Osteoblast (primary cell): ENCODE data around the gene TNNC2. TPM values are rescaled to one million over a fixed set of nuclear protein-coding genes. Genes with fewer than 3 reads are reported as not detected.

Experiments
- DNase-seq: peaks from one replicate; pipeline ENCODE4 v3.0.0; 2011; ENCODE audit warnings: low spot score, mixed read lengths; ENCODE audit not compliant: insufficient read length; ENCODE audit errors: missing footprints
- H2AFZ ChIP-seq: 2 replicates; pipeline ENCODE4 v1.6.0; 2011; ENCODE audit warnings: mild to moderate bottlenecking, low read length
- H3K27ac ChIP-seq: 2 replicates; pipeline ENCODE4 v1.5.1; 2011; ENCODE audit warnings: mild to moderate bottlenecking, low read depth, low read length, moderate library complexity
- H3K27me3 ChIP-seq: 2 replicates; pipeline ENCODE4 v1.6.0; 2012; ENCODE audit warnings: mild to moderate bottlenecking, control low read depth, inconsistent platforms, low read length, moderate library complexity; ENCODE audit not compliant: insufficient read depth
- H3K36me3 ChIP-seq: 2 replicates; pipeline ENCODE4 v1.5.1; 2011; ENCODE audit warnings: mild to moderate bottlenecking, low read length, control low read depth, moderate library complexity; ENCODE audit not compliant: insufficient read depth
- H3K4me1 ChIP-seq: 2 replicates; pipeline ENCODE4 v1.5.1; 2011; ENCODE audit warnings: mild to moderate bottlenecking, low read length, control low read depth, moderate library complexity; ENCODE audit not compliant: insufficient read depth
- H3K4me2 ChIP-seq: 2 replicates; pipeline ENCODE4 v1.6.0; 2011; ENCODE audit warnings: mild to moderate bottlenecking, low read length; ENCODE audit not compliant: insufficient read depth
- H3K4me3 ChIP-seq: fragments of 200-600 bp; sonication (generic); 3 replicates; pipeline ENCODE4 v1.5.1; 2012; ENCODE audit warnings: mild to moderate bottlenecking, low read length, inconsistent platforms; ENCODE audit not compliant: insufficient read depth
- H3K79me2 ChIP-seq: 2 replicates; pipeline ENCODE4 v1.6.0; 2012; ENCODE audit warnings: mild to moderate bottlenecking, low read length, control low read depth, inconsistent platforms; ENCODE audit not compliant: insufficient read depth
- H3K9me3 ChIP-seq: 2 replicates; pipeline ENCODE4 v1.5.1; 2011; ENCODE audit warnings: low read depth, low read length, control low read depth
- H4K20me1 ChIP-seq: 2 replicates; pipeline ENCODE4 v1.6.0; 2012; ENCODE audit warnings: mild to moderate bottlenecking, low read length, control low read depth; ENCODE audit not compliant: insufficient read depth
- CTCF ChIP-seq: IDR thresholded peaks from 2 replicates; pipeline ENCODE4 v1.5.1; 2011; ENCODE audit warnings: mild to moderate bottlenecking, low read depth, low read length, moderate library complexity; ENCODE audit errors: extremely low read depth
- total RNA-seq: library from RNA; depleted of rRNA; stranded (reverse); fragments of >200 nt; gene quantifications from 2 replicates; pipeline ENCODE4 v1.2.3, GENCODE V29; 2012

Gene TNNC2
- total RNA-seq, 1 donor = 0.36 TPM

DNA sequence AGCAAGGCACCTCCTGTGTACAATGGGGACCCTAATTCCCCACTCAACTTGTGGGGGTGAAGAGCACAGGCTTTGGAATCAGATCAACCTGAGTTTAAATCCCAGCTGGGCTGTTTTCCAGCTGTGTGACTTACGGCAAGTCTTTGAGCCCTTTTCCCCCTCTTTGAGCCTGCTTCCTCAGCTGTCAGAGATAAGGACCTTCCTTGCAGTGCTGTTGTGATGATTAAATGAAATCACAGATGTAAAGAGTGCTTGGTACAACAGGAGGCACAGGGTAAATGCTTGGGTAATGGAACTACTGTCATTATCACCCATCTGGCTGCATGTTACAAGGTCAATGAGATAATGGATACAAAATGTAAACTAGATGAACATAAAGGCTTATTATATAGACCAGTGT lies 9.7 kb upstream of the TNNC2 start:
- no peak overlapping the region for H3K27ac ChIP-seq
- H3K4me3 ChIP-seq = no peak overlapping the region
- H3K4me1 ChIP-seq = peaks cover 33% of the 10 kb centered on the region
- peak overlapping the region; percentile 32 for H3K4me2 ChIP-seq
- DNase-seq = no peak
- H4K20me1 ChIP-seq = peaks cover 13% of the 10 kb centered on the region
- H3K9me3 ChIP-seq = no peaks in the 10 kb centered on the region
- no peaks in the 10 kb centered on the region for H3K27me3 ChIP-seq
- TF ChIP-seq CTCF = no peak
- H3K79me2 ChIP-seq = peaks cover 21% of the 10 kb centered on the region
- no peak overlapping the region for H2AFZ ChIP-seq
- peaks cover 25% of the 10 kb centered on the region for H3K36me3 ChIP-seq

DNA sequence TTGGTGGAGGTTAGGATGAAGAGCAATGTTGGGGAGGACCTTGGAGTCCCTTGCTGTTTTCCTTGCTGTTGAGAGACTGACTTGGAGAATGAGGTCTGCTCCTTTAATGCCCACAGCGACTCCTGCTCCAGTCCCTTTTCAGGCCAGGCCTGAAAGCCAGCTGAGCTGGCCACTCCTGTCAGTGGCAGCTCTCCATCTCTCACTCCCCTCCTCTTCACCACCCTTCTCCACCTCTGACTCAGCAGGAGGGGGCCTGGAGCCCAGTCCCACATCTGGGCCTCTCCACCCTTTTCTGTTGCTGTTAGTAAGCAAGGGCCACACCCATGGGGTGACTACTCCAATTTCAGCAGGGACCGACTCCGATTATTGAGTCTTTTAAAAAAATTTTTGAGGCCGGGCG lies 8.7 kb upstream of the TNNC2 start:
- H3K27ac ChIP-seq = peak overlapping the region; percentile 69
- peak overlapping the region; percentile 84 for H3K4me3 ChIP-seq

DNA sequence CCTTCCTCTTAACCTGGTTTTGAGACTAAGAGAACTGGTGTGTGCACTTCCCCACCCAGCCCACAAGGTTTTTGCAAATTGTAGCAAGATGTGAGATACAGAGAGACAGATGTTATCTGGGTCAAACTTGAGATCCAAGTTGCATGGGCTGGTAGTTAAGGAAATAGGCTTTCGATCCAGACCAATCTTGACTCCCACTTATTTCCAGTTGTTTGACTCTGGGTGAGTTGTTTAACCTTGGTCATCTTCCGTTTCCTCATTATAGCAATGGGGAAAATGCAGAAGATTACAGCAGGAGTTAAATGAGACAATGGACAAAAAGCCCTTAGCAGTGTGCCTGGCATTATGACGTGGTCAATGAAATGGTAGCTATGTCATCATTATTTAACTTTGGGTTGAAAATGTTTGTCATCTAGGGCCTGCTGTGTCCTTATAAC lies 8.2 kb upstream of the TNNC2 start:
- no peak for TF ChIP-seq CTCF
- no peak for DNase-seq

More for the DNA sequence above, 8.7 kb upstream of the TNNC2 start:
- DNase-seq = peak; percentile 97
- Histone ChIP-seq H3K4me1 (peaks cover 33% of the 10 kb centered on the region), H3K27me3 (no peaks in the 10 kb centered on the region), H4K20me1 (peaks cover 13% of the 10 kb centered on the region), H3K9me3 (no peaks in the 10 kb centered on the region), H3K4me2 (peak overlapping the region; percentile 96), H3K36me3 (peaks cover 15% of the 10 kb centered on the region), H3K79me2 (peaks cover 21% of the 10 kb centered on the region), H2AFZ (no peak overlapping the region)
- no peak for TF ChIP-seq CTCF

DNA sequence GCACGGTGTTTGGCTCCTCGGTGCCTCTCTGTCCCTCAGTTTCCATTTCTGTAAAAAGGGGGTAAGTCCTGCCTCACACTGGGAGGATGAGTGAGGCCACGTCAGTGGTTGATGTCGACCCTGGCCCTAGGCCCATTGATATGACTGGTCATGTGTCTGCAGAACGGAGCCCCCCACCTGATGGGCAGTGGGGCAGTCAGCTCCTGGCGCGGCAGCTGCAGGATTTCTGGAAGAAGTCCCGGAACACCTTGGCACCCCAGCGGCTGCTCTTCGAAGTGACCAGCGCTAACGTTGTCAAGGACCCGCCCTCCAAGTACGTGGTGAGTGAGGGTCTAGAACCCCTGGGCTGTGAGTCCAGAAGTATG lies 7.7 kb upstream of the TNNC2 start:
- Histone ChIP-seq H3K9me3 (no peaks in the 10 kb centered on the region), H3K27me3 (no peaks in the 10 kb centered on the region), H3K79me2 (peaks cover 21% of the 10 kb centered on the region), H3K36me3 (peaks cover 6% of the 10 kb centered on the region), H3K4me1 (peaks cover 33% of the 10 kb centered on the region), H3K27ac (peak overlapping the region; percentile 69), H2AFZ (no peak overlapping the region), H4K20me1 (peaks cover 11% of the 10 kb centered on the region), H3K4me2 (peak overlapping the region; percentile 96), H3K4me3 (peak overlapping the region; percentile 84)
- peak; percentile 79 for DNase-seq
- TF ChIP-seq CTCF = no peak

More for the DNA sequence above, 8.2 kb upstream of the TNNC2 start:
- Histone ChIP-seq H2AFZ (no peak overlapping the region), H3K9me3 (no peaks in the 10 kb centered on the region), H4K20me1 (peaks cover 13% of the 10 kb centered on the region), H3K4me3 (peak overlapping the region; percentile 84), H3K36me3 (peaks cover 11% of the 10 kb centered on the region), H3K27me3 (no peaks in the 10 kb centered on the region), H3K27ac (peak overlapping the region; percentile 69), H3K4me2 (peak overlapping the region; percentile 96), H3K79me2 (peaks cover 21% of the 10 kb centered on the region), H3K4me1 (peaks cover 33% of the 10 kb centered on the region)
